Testis (tissue), 3 donors: ENCODE results near the gene SLC24A3. TPM values are rescaled to one million over a fixed set of nuclear protein-coding genes. Genes with fewer than 3 reads are reported as not detected.

Experiments used
- DNase-seq: peaks from one replicate; pipeline ENCODE4 v3.0.0-alpha.2; 2019
- H3K27ac ChIP-seq, 2 donors: fragments of 200-600 bp; sonication (generic); one replicate each; pipeline ENCODE4 v1.5.1; 2019
- H3K27me3 ChIP-seq: fragments of 200-600 bp; sonication (generic); one replicate; pipeline ENCODE4 v1.5.1; 2019
- H3K36me3 ChIP-seq: fragments of 200-600 bp; sonication (generic); one replicate; pipeline ENCODE4 v1.5.1; 2017; ENCODE audit warnings: low read depth; ENCODE audit errors: missing control alignments
- H3K4me1 ChIP-seq: fragments of 200-600 bp; sonication (generic); one replicate; pipeline ENCODE4 v1.5.1; 2019
- H3K4me3 ChIP-seq, 2 donors: fragments of 200-600 bp; sonication (generic); one replicate each; pipeline ENCODE4 v1.5.1; 2017 to 2019
- H3K9me3 ChIP-seq: fragments of 200-600 bp; sonication (generic); one replicate; pipeline ENCODE4 v1.5.1; 2017
- CTCF ChIP-seq, 3 experiments: fragments of 450-650 bp in 2 of 3; fragments of 200-600 bp in 1 of 3; sonication (generic) in 1 of 3; IDR thresholded peaks; one replicate each; pipeline ENCODE4 v1.5.1; 2016 to 2019; ENCODE audit warnings: antibody characterized with exemption in 3 of 3, mild to moderate bottlenecking in 2 of 3, moderate library complexity in 1 of 3
- POLR2A ChIP-seq: fragments of 450-650 bp; IDR thresholded peaks from one replicate; pipeline ENCODE4 v1.6.1; 2017; ENCODE audit warnings: antibody characterized with exemption, mild to moderate bottlenecking, moderate library complexity
- WGBS, 2 donors: methylation state at CpG; one replicate each; pipeline ENCODE4 v1.1.5; 2018; 5-methylcytosine and 5-hydroxymethylcytosine counted together
- intact Hi-C: fragments of 100-400 bp; cut with DNase I; formaldehyde crosslinking; loops from one replicate; pipeline ENCODE4 v1.15.1; 2023; ENCODE audit warnings: low total_unique reads
- polyA plus RNA-seq: library from polyadenylated mRNA; stranded (reverse); fragments of 350-450 nt; fragmentation: Illumina TruSeq; extraction: RNeasy Lipid Tissue Mini Kit (QIAGEN cat#74804); gene quantifications from one replicate; pipeline ENCODE4 v1.2.3, GENCODE V29; 2014; ENCODE audit warnings: low read depth, low replicate concordance; ENCODE audit not compliant: insufficient read depth
- total RNA-seq, 2 donors: library from RNA; depleted of rRNA; stranded (reverse); fragments of >200 nt; gene quantifications; one replicate each; pipeline ENCODE4 v1.2.3, GENCODE V29; 2016

SLC24A3 gene
- total and polyA plus RNA-seq, 3 donors from 2014 or later, result 2.4 to 4.5 (median 3.8) TPM

- no peak overlapping the region for H3K4me3 ChIP-seq
- 90 to 95% methylated on average over 1 of the region's 1 CpG for WGBS, 2 donors
- H3K27me3 ChIP-seq, result no peaks in the 10 kb centered on the region
- peak; percentile 23 for DNase-seq
- TF ChIP-seq CTCF (IDR thresholded peaks at IDR 0.05) (no peak), POLR2A (no peak)
- no peaks in the 10 kb centered on the region for H3K9me3 ChIP-seq
- H3K36me3 ChIP-seq, result no peaks in the 10 kb centered on the region
- intact Hi-C loops, result no loop called here
- no peaks in the 10 kb centered on the region for H3K4me1 ChIP-seq
- H3K27ac ChIP-seq, result no peak overlapping the region
Measured at GRCh38 chr20:19605786-19606485, 393.5 kb downstream of the SLC24A3 start.

- DNase-seq, result no peak
- 90 to 94% methylated on average over 2 of the region's 2 CpGs for WGBS, 2 donors
- H3K9me3 ChIP-seq, result no peaks in the 10 kb centered on the region
- H3K36me3 ChIP-seq, result no peaks in the 10 kb centered on the region
- H3K27ac ChIP-seq, result no peak overlapping the region
- intact Hi-C loops, result no loop called here
- H3K4me1 ChIP-seq, result no peaks in the 10 kb centered on the region
- H3K27me3 ChIP-seq, result no peaks in the 10 kb centered on the region
- no peak for TF ChIP-seq CTCF (IDR thresholded peaks at IDR 0.05)
- no peak for TF ChIP-seq POLR2A
- H3K4me3 ChIP-seq, result no peak overlapping the region
Measured at GRCh38 chr20:19609642-19610223, 397.3 kb downstream of the SLC24A3 start.

- no peak overlapping the region for H3K27ac ChIP-seq
- DNase-seq, result no peak
- no peak overlapping the region for H3K4me3 ChIP-seq
- no peaks in the 10 kb centered on the region for H3K36me3 ChIP-seq
- no peaks in the 10 kb centered on the region for H3K27me3 ChIP-seq
- intact Hi-C loops, result no loop called here
- TF ChIP-seq CTCF (IDR thresholded peaks at IDR 0.05), result no peak
- H3K4me1 ChIP-seq, result no peaks in the 10 kb centered on the region
- no peaks in the 10 kb centered on the region for H3K9me3 ChIP-seq
Measured at GRCh38 chr20:19615629-19616028, 403.2 kb downstream of the SLC24A3 start.

GRCh38 chr20:19616081-19616480, 403.6 kb downstream of the SLC24A3 start:
- DNase-seq, result no peak
- H3K36me3 ChIP-seq, result no peaks in the 10 kb centered on the region
- no peaks in the 10 kb centered on the region for H3K9me3 ChIP-seq
- TF ChIP-seq CTCF (IDR thresholded peaks at IDR 0.05) (no peak), POLR2A (no peak)
- intact Hi-C loops, result no loop called here
- 66 to 83% methylated on average over 1 to 2 of the region's 2 CpGs for WGBS, 2 donors
- H3K4me1 ChIP-seq, result no peaks in the 10 kb centered on the region
- H3K4me3 ChIP-seq, result no peak overlapping the region
- H3K27me3 ChIP-seq, result no peaks in the 10 kb centered on the region
- H3K27ac ChIP-seq, result no peak overlapping the region

GRCh38 chr20:19616620-19617019, 404.2 kb downstream of the SLC24A3 start:
- Histone ChIP-seq H3K27me3 (no peaks in the 10 kb centered on the region), H3K4me1 (no peaks in the 10 kb centered on the region), H3K27ac (no peak overlapping the region), H3K36me3 (no peaks in the 10 kb centered on the region), H3K4me3 (no peak overlapping the region), H3K9me3 (no peaks in the 10 kb centered on the region)
- TF ChIP-seq POLR2A, result no peak
- no peak for TF ChIP-seq CTCF (IDR thresholded peaks at IDR 0.05)
- 83 to 85% methylated on average over 4 of the region's 4 CpGs for WGBS, 2 donors
- intact Hi-C loops, result no loop called here
- DNase-seq, result no peak
